Mesenchymal stem cell (in vitro differentiated cells and primary cell): ENCODE results near the gene RFX2.
A peak's percentile ranks its signal among the peaks of the same experiment; 100 is the strongest.
"Not testable (repeated sequence)": the region's sequence is repeated elsewhere in the genome, so short reads cannot be mapped to it uniquely, and the experiment has no call there.

ENCODE experiments used
- DNase-seq: peaks from one replicate; pipeline ENCODE4 v3.0.0-alpha.2; 2013
- H2AFZ ChIP-seq: one replicate; pipeline ENCODE4 v1.6.1; 2013; ENCODE audit warnings: low read depth, mild to moderate bottlenecking, control low read depth, inconsistent platforms, low read length, moderate library complexity
- H2AK5ac ChIP-seq: 2 replicates; pipeline ENCODE4 v1.6.1; 2013; ENCODE audit warnings: low read length, moderate library complexity, mild to moderate bottlenecking, inconsistent platforms; ENCODE audit not compliant: severe bottlenecking
- H2BK120ac ChIP-seq: one replicate; pipeline ENCODE4 v1.6.1; 2013; ENCODE audit warnings: low read depth, mild to moderate bottlenecking, inconsistent platforms, low read length, moderate library complexity
- H2BK12ac ChIP-seq, 2 experiments: one replicate each; pipeline ENCODE4 v1.6.1; 2013; ENCODE audit warnings: inconsistent platforms in 2 of 2, low read length in 2 of 2, mild to moderate bottlenecking in 2 of 2, moderate library complexity in 2 of 2, control low read depth in 1 of 2
- H2BK15ac ChIP-seq: one replicate; pipeline ENCODE4 v1.6.1; 2013; ENCODE audit warnings: mild to moderate bottlenecking, low read depth, inconsistent platforms; ENCODE audit not compliant: poor library complexity, severe bottlenecking
- H2BK5ac ChIP-seq: 2 replicates; pipeline ENCODE4 v1.6.1; 2013; ENCODE audit warnings: low read depth, mild to moderate bottlenecking, low read length, control low read depth, inconsistent platforms; ENCODE audit not compliant: poor library complexity, severe bottlenecking
- H3K14ac ChIP-seq, 2 experiments: one replicate each; pipeline ENCODE4 v1.6.1; 2013; ENCODE audit warnings: inconsistent platforms in 2 of 2, low read length in 2 of 2, control low read depth in 1 of 2, mild to moderate bottlenecking in 1 of 2, moderate library complexity in 1 of 2
- H3K18ac ChIP-seq, 2 experiments: one replicate each; pipeline ENCODE4 v1.6.1; 2013; ENCODE audit warnings: inconsistent platforms in 2 of 2, low read length in 2 of 2, control low read depth in 1 of 2, low read depth in 1 of 2, mild to moderate bottlenecking in 1 of 2
- H3K23ac ChIP-seq, 2 experiments: one replicate each; pipeline ENCODE4 v1.6.1; 2013; ENCODE audit warnings: inconsistent platforms in 2 of 2, low read length in 2 of 2, mild to moderate bottlenecking in 2 of 2, moderate library complexity in 2 of 2, control low read depth in 1 of 2
- H3K27ac ChIP-seq: 2 replicates; pipeline ENCODE4 v1.5.1; 2013; ENCODE audit warnings: mild to moderate bottlenecking, moderate library complexity, low read length, control low read depth, inconsistent platforms; ENCODE audit not compliant: poor library complexity, severe bottlenecking
- H3K27me3 ChIP-seq, 2 experiments: 2 replicates each; pipeline versions ENCODE4 v1.6.1 to v1.7.0; 2013; ENCODE audit warnings: low read length in 2 of 2, mild to moderate bottlenecking in 2 of 2, moderate library complexity in 2 of 2, control low read depth in 1 of 2, inconsistent platforms in 1 of 2; ENCODE audit not compliant: control insufficient read depth in 1 of 2, insufficient read depth in 1 of 2
- H3K36me3 ChIP-seq, 2 experiments: 2 replicates each; pipeline versions ENCODE4 v1.6.1 to v1.7.0; 2013; ENCODE audit warnings: low read length in 2 of 2, control low read depth in 1 of 2, inconsistent platforms in 1 of 2, low read depth in 1 of 2, mild to moderate bottlenecking in 1 of 2; ENCODE audit not compliant: insufficient read depth in 2 of 2, control insufficient read depth in 1 of 2
- H3K4ac ChIP-seq, 2 experiments: one replicate each; pipeline ENCODE4 v1.6.1; 2013; ENCODE audit warnings: inconsistent platforms in 2 of 2, low read length in 2 of 2, mild to moderate bottlenecking in 2 of 2, moderate library complexity in 2 of 2, control low read depth in 1 of 2, low read depth in 1 of 2
- H3K4me1 ChIP-seq: 2 replicates; pipeline ENCODE4 v1.6.1; 2013; ENCODE audit warnings: low read depth, low read length, control low read depth; ENCODE audit not compliant: control insufficient read depth, insufficient read depth
- H3K4me2 ChIP-seq: 2 replicates; pipeline ENCODE4 v1.6.1; 2013; ENCODE audit warnings: low read length, mild to moderate bottlenecking, inconsistent platforms; ENCODE audit not compliant: poor library complexity, severe bottlenecking
- H3K4me3 ChIP-seq, 2 experiments: 2 replicates each; pipeline versions ENCODE4 v1.5.1 to v1.7.0; 2013; ENCODE audit warnings: low read length in 2 of 2, mild to moderate bottlenecking in 2 of 2, control low read depth in 1 of 2, low read depth in 1 of 2; ENCODE audit not compliant: insufficient read depth in 1 of 2
- H3K79me1 ChIP-seq: replicated peaks from 2 replicates; pipeline ENCODE4 v1.6.1; 2013; ENCODE audit warnings: mild to moderate bottlenecking, control low read depth, low read length, inconsistent platforms; ENCODE audit not compliant: poor library complexity, severe bottlenecking
- H3K9ac ChIP-seq: 2 replicates; pipeline ENCODE4 v1.7.0; 2013; ENCODE audit warnings: mild to moderate bottlenecking, low read length, moderate library complexity
- H3K9me3 ChIP-seq: 2 replicates; pipeline ENCODE4 v1.7.0; 2013; ENCODE audit warnings: mild to moderate bottlenecking, low read length; ENCODE audit not compliant: control insufficient read depth
- H4K8ac ChIP-seq: one replicate; pipeline ENCODE4 v1.6.1; 2013; ENCODE audit warnings: inconsistent platforms, mild to moderate bottlenecking, low read length, moderate library complexity
- H4K91ac ChIP-seq: one replicate; pipeline ENCODE4 v1.6.1; 2013; ENCODE audit warnings: mild to moderate bottlenecking, low read length, inconsistent platforms
- WGBS: methylation state at CpG from one replicate; pipeline ENCODE4 v1.1.7; 2013; ENCODE audit warnings: mixed read lengths; 5-methylcytosine and 5-hydroxymethylcytosine counted together

Gene RFX2

DNA sequence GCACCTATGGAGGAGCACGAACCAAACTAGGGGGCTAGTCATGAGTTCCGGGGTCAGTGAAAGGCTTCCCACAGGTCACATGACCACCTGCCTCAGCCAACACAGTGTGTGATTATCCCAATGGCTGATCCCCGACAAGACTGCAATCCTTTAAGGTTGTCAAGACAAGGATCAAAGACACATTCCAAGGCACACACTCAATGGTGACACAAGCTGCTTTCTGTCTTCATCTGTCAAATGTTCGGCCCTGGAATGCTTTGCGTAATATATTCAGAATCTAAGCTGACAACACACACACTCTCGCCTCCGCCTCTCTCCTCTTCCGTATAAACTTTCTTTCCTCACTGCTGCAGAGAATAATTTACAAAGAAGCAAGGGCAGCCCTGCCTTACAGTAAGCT lies 144.1 kb downstream of the RFX2 start:
- H2BK12ac ChIP-seq: no peak overlapping the region
- no peak overlapping the region for H2AFZ ChIP-seq
- H2AK5ac ChIP-seq: no peak overlapping the region
- H3K23ac ChIP-seq: no peak overlapping the region
- peaks cover 7% of the 10 kb centered on the region for H3K79me1 ChIP-seq
- no peaks in the 10 kb centered on the region for H3K27me3 ChIP-seq
- H3K14ac ChIP-seq: no peak overlapping the region
- no peak overlapping the region for H2BK120ac ChIP-seq
- no peak overlapping the region for H4K91ac ChIP-seq
- no peak overlapping the region for H2BK15ac ChIP-seq
- H2BK5ac ChIP-seq: no peak overlapping the region
- H3K4me2 ChIP-seq: no peak overlapping the region
- peak; percentile 90 for DNase-seq
- H3K9ac ChIP-seq: no peak overlapping the region
- H3K9me3 ChIP-seq: no peaks in the 10 kb centered on the region
- no peak overlapping the region for H3K18ac ChIP-seq
- H3K4ac ChIP-seq: no peak overlapping the region
- peaks cover 17 to 26% of the 10 kb centered on the region in 2 experiments for H3K36me3 ChIP-seq
- no peak overlapping the region for H3K4me3 ChIP-seq
- no peak overlapping the region for H3K27ac ChIP-seq
- H4K8ac ChIP-seq: no peak overlapping the region
- peaks cover 37% of the 10 kb centered on the region for H3K4me1 ChIP-seq
- WGBS: 28% methylated on average over 8 of the region's 8 CpGs

- H3K23ac ChIP-seq: no peak overlapping the region
- no peak overlapping the region for H3K27ac ChIP-seq
- DNase-seq: no peak
- peaks cover 14 to 26% of the 10 kb centered on the region in 2 experiments for H3K36me3 ChIP-seq
- no peak overlapping the region for H3K18ac ChIP-seq
- peaks cover 40% of the 10 kb centered on the region for H3K4me1 ChIP-seq
- 91% methylated on average over 3 of the region's 5 CpGs for WGBS
- H4K91ac ChIP-seq: no peak overlapping the region
- H3K4ac ChIP-seq: no peak overlapping the region
- peak overlapping the region in 1 of 2 experiments; percentile 38 for H2BK12ac ChIP-seq
- H3K14ac ChIP-seq: no peak overlapping the region
- H3K9me3 ChIP-seq: no peaks in the 10 kb centered on the region
- no peak overlapping the region for H4K8ac ChIP-seq
- no peak overlapping the region for H3K4me3 ChIP-seq
- H3K79me1 ChIP-seq: peaks cover 7% of the 10 kb centered on the region
- H2BK5ac ChIP-seq: no peak overlapping the region
- H3K4me2 ChIP-seq: no peak overlapping the region
- H2AK5ac ChIP-seq: no peak overlapping the region
- H2BK120ac ChIP-seq: no peak overlapping the region
- no peak overlapping the region for H2AFZ ChIP-seq
- H3K9ac ChIP-seq: no peak overlapping the region
- H3K27me3 ChIP-seq: no peaks in the 10 kb centered on the region
- no peak overlapping the region for H2BK15ac ChIP-seq
Measured at GRCh38 chr19:5964816-5965565, 145.3 kb downstream of the RFX2 start.

DNA sequence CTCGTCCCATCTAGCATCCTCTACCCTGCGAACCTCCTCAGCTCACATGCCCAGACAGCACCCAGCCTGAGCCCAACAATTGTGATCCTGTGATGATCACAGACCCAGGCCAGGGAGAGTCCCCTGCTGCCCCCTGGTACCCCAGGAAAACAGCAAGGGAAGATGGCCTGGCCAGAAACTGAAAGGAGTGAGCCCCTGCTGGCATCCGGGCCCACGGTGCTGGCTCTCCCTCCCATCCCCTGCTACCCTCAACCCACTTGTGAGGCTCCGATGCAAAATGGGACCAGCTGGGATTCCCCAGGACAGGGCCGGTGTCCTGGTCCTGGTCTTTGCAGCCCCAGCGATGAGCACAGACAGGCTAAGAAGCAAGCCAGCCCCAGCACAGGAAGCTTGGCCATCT lies 146.4 kb downstream of the RFX2 start:
- WGBS: 94% methylated on average over 7 of the region's 7 CpGs
- Histone ChIP-seq H2BK5ac (no peak overlapping the region), H3K36me3 (peaks cover 10 to 28% of the 10 kb centered on the region in 2 experiments), H3K9me3 (no peaks in the 10 kb centered on the region), H2BK15ac (no peak overlapping the region), H3K18ac (no peak overlapping the region), H3K4ac (no peak overlapping the region), H4K91ac (peak overlapping the region; percentile 52), H4K8ac (no peak overlapping the region), H3K4me2 (no peak overlapping the region), H3K9ac (no peak overlapping the region), H3K4me1 (peaks cover 48% of the 10 kb centered on the region), H3K27me3 (no peaks in the 10 kb centered on the region), H2AK5ac (no peak overlapping the region), H2BK12ac (peak overlapping the region in 1 of 2 experiments; percentile 11), H3K27ac (no peak overlapping the region), H2AFZ (no peak overlapping the region), H3K4me3 (no peak overlapping the region), H3K23ac (peak overlapping the region in 1 of 2 experiments; percentile 51), H2BK120ac (no peak overlapping the region), H3K79me1 (peaks cover 9% of the 10 kb centered on the region), H3K14ac (peak overlapping the region in 1 of 2 experiments; percentile 58)
- DNase-seq: no peak

DNA sequence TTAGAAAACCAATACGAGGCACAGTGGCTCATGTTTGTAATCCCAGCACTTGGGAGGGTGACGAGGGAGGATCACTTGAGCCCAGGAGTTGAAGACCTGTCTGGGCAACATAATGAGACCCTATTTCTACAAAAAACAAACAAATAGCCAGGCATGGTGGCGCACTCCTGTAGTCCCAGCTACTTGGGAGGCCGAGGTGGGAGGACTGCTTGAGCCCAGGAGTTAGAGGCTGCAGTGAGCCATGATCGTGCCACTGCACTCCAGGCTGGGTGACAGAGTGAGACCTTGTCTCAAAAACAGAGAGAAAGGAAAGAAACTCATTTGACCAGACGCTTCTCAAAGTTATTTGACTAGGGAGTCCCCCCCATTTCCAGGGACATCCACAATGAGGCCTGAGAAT lies 147.0 kb downstream of the RFX2 start:
- Histone ChIP-seq H3K36me3 (peaks cover 10 to 28% of the 10 kb centered on the region in 2 experiments), H3K79me1 (peaks cover 11% of the 10 kb centered on the region), H3K4me1 (peaks cover 48% of the 10 kb centered on the region)
- H4K91ac ChIP-seq, H3K4me3 ChIP-seq, H2BK12ac ChIP-seq, H3K4me2 ChIP-seq, H2AFZ ChIP-seq, H4K8ac ChIP-seq, H3K27ac ChIP-seq, DNase-seq, H3K9me3 ChIP-seq, H3K9ac ChIP-seq, H2BK15ac ChIP-seq, H3K18ac ChIP-seq, H3K23ac ChIP-seq, H2BK5ac ChIP-seq, H3K4ac ChIP-seq, H3K14ac ChIP-seq, H2AK5ac ChIP-seq, H3K27me3 ChIP-seq, H2BK120ac ChIP-seq: not testable (repeated sequence)
- 95% methylated on average over 6 of the region's 6 CpGs for WGBS
